GM06990 (cell line): ENCODE data around the gene RUVBL2.
"Not testable (repeated sequence)": the region's sequence is repeated elsewhere in the genome, so short reads cannot be mapped to it uniquely, and the experiment has no call there.

Experiments
- DNase-seq: peaks from one replicate; pipeline ENCODE4 v3.0.0-alpha.2; 2011; ENCODE audit not compliant: insufficient read length; ENCODE audit errors: extremely low read depth
- H3K27me3 ChIP-seq: replicated peaks from 2 replicates; pipeline ENCODE4 v1.6.0; 2011; ENCODE audit warnings: low read length; ENCODE audit not compliant: control insufficient read depth, insufficient read depth
- H3K36me3 ChIP-seq: 2 replicates; pipeline ENCODE4 v1.5.1; 2011; ENCODE audit warnings: low read length; ENCODE audit not compliant: control insufficient read depth, insufficient read depth
- H3K4me3 ChIP-seq: replicated peaks from 2 replicates; pipeline ENCODE4 v1.5.1; 2011; ENCODE audit warnings: low read depth, mild to moderate bottlenecking, control low read depth, low read length
- CTCF ChIP-seq: IDR thresholded peaks from 2 replicates; pipeline ENCODE4 v1.5.1; 2011; ENCODE audit warnings: low read length, control low read depth, mild to moderate bottlenecking, inconsistent platforms; ENCODE audit not compliant: insufficient read depth, poor library complexity, severe bottlenecking

The RUVBL2 gene

GRCh38 chr19:49014870-49015255, 21.2 kb downstream of the RUVBL2 start:
- H3K27me3 ChIP-seq, result no peaks in the 10 kb centered on the region
- no peak for TF ChIP-seq CTCF
- peaks cover 23% of the 10 kb centered on the region for H3K36me3 ChIP-seq
- H3K4me3 ChIP-seq, result no peak overlapping the region
- DNase-seq, result no peak

GRCh38 chr19:49016067-49016839, 22.6 kb downstream of the RUVBL2 start:
- DNase-seq, result no peak
- H3K27me3 ChIP-seq, result no peaks in the 10 kb centered on the region
- peaks cover 16% of the 10 kb centered on the region for H3K36me3 ChIP-seq
- no peak overlapping the region for H3K4me3 ChIP-seq
- TF ChIP-seq CTCF, result no peak

GRCh38 chr19:49017041-49017665, 23.5 kb downstream of the RUVBL2 start, which contains the start of gene LHB:
TSS of gene LHB (minus strand) at chr19:49017091. CDS start at chr19:49017081, 10 bp downstream.
- Histone ChIP-seq H3K27me3 (no peaks in the 10 kb centered on the region), H3K36me3 (peaks cover 9% of the 10 kb centered on the region), H3K4me3 (peak within 1 kb of the TSS; percentile 39)
- TF ChIP-seq CTCF, result no peak
- DNase-seq, result no peak

- Histone ChIP-seq H3K4me3 (peak overlapping the region; percentile 39), H3K27me3 (no peaks in the 10 kb centered on the region), H3K36me3 (peaks cover 9% of the 10 kb centered on the region)
- TF ChIP-seq CTCF, result peak; percentile 78
- peak; percentile 74 for DNase-seq
Measured at GRCh38 chr19:49017666-49018351, 24.1 kb downstream of the RUVBL2 start.

GRCh38 chr19:49018388-49019241, 24.9 kb downstream of the RUVBL2 start:
- DNase-seq, H3K27me3 ChIP-seq, H3K36me3 ChIP-seq: not testable (repeated sequence)
- peak overlapping the region; percentile 46 for H3K4me3 ChIP-seq
